ENCODE measurements around the gene ZNF280A. TPM values are rescaled to one million over a fixed set of nuclear protein-coding genes. Genes with fewer than 3 reads are reported as not detected.
A peak's percentile ranks its signal among the peaks of the same experiment; 100 is the strongest.
"Not testable (repeated sequence)": the region's sequence is repeated elsewhere in the genome, so short reads cannot be mapped to it uniquely, and the experiment has no call there.

The ZNF280A gene
- total and polyA plus RNA-seq, 9 of the 15 experiments (the other 6 are each of a cell fraction or from before 2014, with no cell fraction given) = 19.0 to 40.8 (median 28.6) TPM

- TF ChIP-seq IRF1 (CRISPR knock-in tag; IDR thresholded peaks at IDR 0.05; ENCODE audit: borderline replicate concordance) = no peak
- TF ChIP-seq MNT (conservative IDR thresholded peaks at IDR 0.05) = no peak
Observed at GRCh38 chr22:22515890-22516289, 4.2 kb downstream of the ZNF280A start (continued).

GRCh38 chr22:22514431-22514830, 5.6 kb downstream of the ZNF280A start:
- H4K20me1 ChIP-seq (replicated peaks; ENCODE audit: control insufficient read depth, insufficient read depth, low read length); H3K9me1 ChIP-seq (ENCODE audit: control insufficient read depth, insufficient read depth, low read length); H3K27ac ChIP-seq (ENCODE audit: extremely low read depth, low read depth, low read length); BruUV-seq (replicated peaks); FAIRE-seq; DNase-seq (ENCODE audit: extremely low read depth in 1 of 4, low spot score in 3 of 4); H2AFZ ChIP-seq (ENCODE audit: low read depth, low read length); CTCF ChIA-PET (ENCODE audit: low intra/inter-chr PET ratio); H3K27me3 ChIP-seq (ENCODE audit: control insufficient read depth in 2 of 2, insufficient read depth in 2 of 2, low read length in 2 of 2); H3K9ac ChIP-seq (ENCODE audit: insufficient read depth in 1 of 2, low read depth in 2 of 2, low read length in 2 of 2); H3K4me1 ChIP-seq (replicated peaks in 1 of 2; ENCODE audit: control insufficient read depth in 2 of 2, insufficient read depth in 2 of 2, low read length in 2 of 2); H3K4me3 ChIP-seq; in situ Hi-C loops (cut with MboI); intact Hi-C loops (cut with micrococcal nuclease); H3K4me2 ChIP-seq (ENCODE audit: insufficient read depth, low read length): not testable (repeated sequence)
- H3K79me2 ChIP-seq (ENCODE audit: control insufficient read depth, insufficient read depth, low read length) = peaks cover 17% of the 10 kb centered on the region
- H3K9me3 ChIP-seq (replicated peaks; ENCODE audit: control insufficient read depth, insufficient read depth, low read depth, low read length) = peaks cover 16% of the 10 kb centered on the region
- 56% methylated on average over 8 of the region's 8 CpGs for WGBS (ENCODE audit: insufficient coverage, low coverage, missing lambda C conversion rate)
- 0 out of 3 replicates have a peak, but pooled peaks have one; percentile 6 for ATAC-seq
- H3K36me3 ChIP-seq (ENCODE audit: control insufficient read depth, insufficient read depth, low read length) = peaks cover 39% of the 10 kb centered on the region
- POLR2A ChIA-PET = interaction anchor here (0.6 to 14.7 kb wide), 6 partner anchors 8 to 503 kb away, joined by 3 to 289 read pairs (median 3); partner anchors contain the start of genes PRAME and ZNF280B

All from K562 (cell line).